Right lobe of liver (tissue), 6 donors: ENCODE results near the gene HMGB2. TPM values are rescaled to one million over a fixed set of nuclear protein-coding genes. Genes with fewer than 3 reads are reported as not detected.

Source experiments
- ATAC-seq, 4 donors: fragments of 200-7000 bp; cut with Tn5 transposase; one replicate each; pipeline ENCODE4 v1.9.1; 2020; ENCODE audit warnings: mild to moderate bottlenecking in 4 of 4, moderate library complexity in 4 of 4
- DNase-seq, 3 donors: peaks; one replicate each; pipeline ENCODE4 v3.0.0-alpha.2; 2020
- H3K27ac ChIP-seq, 3 donors: fragments of 200-600 bp; one replicate each; pipeline ENCODE4 v1.8.0; 2022
- H3K27me3 ChIP-seq, 2 donors: fragments of 200-600 bp; one replicate each; pipeline ENCODE4 v1.8.0; 2022
- H3K36me3 ChIP-seq, 4 donors: fragments of 200-600 bp; sonication (generic) in 1 of 4; one replicate each; pipeline versions ENCODE4 v1.5.1 to v1.8.0; 2017 to 2022; ENCODE audit warnings: control low read depth in 1 of 4
- H3K4me1 ChIP-seq, 4 donors: fragments of 200-600 bp; sonication (generic) in 1 of 4; one replicate each; pipeline versions ENCODE4 v1.5.1 to v1.8.0; 2017 to 2022; ENCODE audit warnings: control low read depth in 1 of 4
- H3K4me3 ChIP-seq, 3 donors: fragments of 200-600 bp; one replicate each; pipeline ENCODE4 v1.8.0; 2022
- H3K9me3 ChIP-seq, 4 donors: fragments of 200-600 bp; sonication (generic) in 1 of 4; one replicate each; pipeline versions ENCODE4 v1.5.1 to v1.8.0; 2017 to 2022; ENCODE audit warnings: control low read depth in 1 of 4
- POLR2A ChIP-seq: fragments of 450-650 bp; IDR thresholded peaks from one replicate; pipeline ENCODE4 v1.6.1; 2017; ENCODE audit warnings: antibody characterized with exemption, mild to moderate bottlenecking
- WGBS: methylation state at CpG from one replicate; pipeline ENCODE4 v1.1.6; 2018; ENCODE audit warnings: low coverage, low lambda C conversion rate; ENCODE audit not compliant: insufficient coverage; ENCODE audit errors: missing lambda C conversion rate; 5-methylcytosine and 5-hydroxymethylcytosine counted together
- intact Hi-C, 2 donors: fragments of 100-400 bp; cut with DNase I; formaldehyde crosslinking; loops; one replicate each; pipeline versions ENCODE4 v1.11.2 to v1.14.1; 2022
- total RNA-seq, 6 experiments: library from RNA; depleted of rRNA in 2 of 6; stranded (reverse); fragments of >200 nt in 2 of 6; fragmentation: NEBNext Ultra II Directional in 3 of 6; extraction: Animal tissue kit (Norgen Biotek cat#: 25700) in 3 of 6; gene quantifications; one replicate each; pipeline versions ENCODE4 v1.1.0 to v1.2.4, GENCODE V29; 2016 to 2023
- TF ChIP-seq, protein P1 (sequence below), 4 donors: fragments of 200-600 bp in 3 of 4; fragments of 450-650 bp in 1 of 4; IDR thresholded peaks; one replicate each; pipeline versions ENCODE4 v1.5.1 to v1.8.0; 2016 to 2022; ENCODE audit warnings: antibody characterized with exemption in 4 of 4, mild to moderate bottlenecking in 2 of 4
- donor health status: DM: no; HTN: yes; CAD: no.
- donor health status: DM: no; HTN: no; CAD: no.
- donor health status: DM: no; HTN: no; CAD: no.
- donor health status: DM: no; HTN: yes; CAD: no.
- donor health status: DM: no; HTN: yes; CAD: no.

HMGB2 gene
- total RNA-seq, 6 experiments from 2014 or later, result 6.1 to 13.5 (median 9.2) TPM

DNA sequence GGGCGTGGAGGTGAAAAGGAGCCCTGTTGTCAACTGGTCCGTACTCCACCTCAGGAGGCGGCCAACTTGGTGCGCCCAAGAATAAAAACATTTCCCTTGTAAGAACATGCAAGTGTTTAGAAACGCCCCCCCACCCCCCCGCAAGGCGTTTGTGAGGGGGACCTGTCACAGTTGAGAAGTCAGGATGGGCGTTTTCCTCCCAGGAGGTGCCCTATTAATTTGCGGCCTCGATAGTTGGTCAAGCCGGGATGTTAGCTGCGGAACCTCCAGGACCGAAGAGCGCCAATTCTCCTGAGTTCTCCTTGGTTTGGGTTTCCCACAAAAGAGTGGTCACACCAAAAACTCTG, 35.9 kb upstream of the HMGB2 start:
- intact Hi-C loops, result no loop called here
- peak overlapping the region; percentile 52 to 85 (median 75) for H3K4me3 ChIP-seq

DNA sequence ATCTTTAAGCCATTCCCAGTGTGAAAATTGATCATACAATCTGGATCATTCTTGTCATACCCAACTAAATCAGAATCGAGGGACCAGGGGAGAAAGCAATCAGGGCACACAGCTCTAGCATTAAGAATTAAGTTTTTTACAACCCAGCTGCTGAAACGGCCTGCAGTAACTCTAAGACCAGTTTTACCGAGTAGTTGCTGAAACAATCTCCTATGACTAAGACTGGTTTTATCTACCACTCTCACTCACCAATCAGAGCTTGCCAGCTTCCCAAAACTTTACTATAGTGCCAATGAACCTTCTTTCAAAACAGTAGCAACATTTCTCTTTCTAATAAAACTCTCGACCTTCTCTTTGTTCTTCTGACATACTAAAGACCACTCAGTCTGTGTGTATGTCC, 33.8 kb upstream of the HMGB2 start:
- H3K9me3 ChIP-seq, result no peaks in the 10 kb centered on the region
- H3K4me1 ChIP-seq, result peaks cover 0 to 14% (median 5%) of the 10 kb centered on the region in 4 donors
- no peak overlapping the region for H3K4me3 ChIP-seq
- intact Hi-C loops, result no loop called here
- WGBS, result 47% methylated on average over 4 of the region's 4 CpGs
- no peaks in the 10 kb centered on the region for H3K36me3 ChIP-seq
- no peak for TF ChIP-seq POLR2A
- TF ChIP-seq, protein P1, sequence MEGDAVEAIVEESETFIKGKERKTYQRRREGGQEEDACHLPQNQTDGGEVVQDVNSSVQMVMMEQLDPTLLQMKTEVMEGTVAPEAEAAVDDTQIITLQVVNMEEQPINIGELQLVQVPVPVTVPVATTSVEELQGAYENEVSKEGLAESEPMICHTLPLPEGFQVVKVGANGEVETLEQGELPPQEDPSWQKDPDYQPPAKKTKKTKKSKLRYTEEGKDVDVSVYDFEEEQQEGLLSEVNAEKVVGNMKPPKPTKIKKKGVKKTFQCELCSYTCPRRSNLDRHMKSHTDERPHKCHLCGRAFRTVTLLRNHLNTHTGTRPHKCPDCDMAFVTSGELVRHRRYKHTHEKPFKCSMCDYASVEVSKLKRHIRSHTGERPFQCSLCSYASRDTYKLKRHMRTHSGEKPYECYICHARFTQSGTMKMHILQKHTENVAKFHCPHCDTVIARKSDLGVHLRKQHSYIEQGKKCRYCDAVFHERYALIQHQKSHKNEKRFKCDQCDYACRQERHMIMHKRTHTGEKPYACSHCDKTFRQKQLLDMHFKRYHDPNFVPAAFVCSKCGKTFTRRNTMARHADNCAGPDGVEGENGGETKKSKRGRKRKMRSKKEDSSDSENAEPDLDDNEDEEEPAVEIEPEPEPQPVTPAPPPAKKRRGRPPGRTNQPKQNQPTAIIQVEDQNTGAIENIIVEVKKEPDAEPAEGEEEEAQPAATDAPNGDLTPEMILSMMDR (IDR thresholded peaks at IDR 0.05), result no peak
- DNase-seq, result no peak
- H3K27me3 ChIP-seq, result no peaks in the 10 kb centered on the region
- H3K27ac ChIP-seq, result no peak overlapping the region
- ATAC-seq, result no peak

More for the DNA sequence above, 35.9 kb upstream of the HMGB2 start:
- TF ChIP-seq POLR2A, result peak; percentile 0
- TF ChIP-seq, protein P1 (IDR thresholded peaks at IDR 0.05), result no peak
- ATAC-seq, result peak in 2 of 4 donors; percentile 0 to 7
- H3K27ac ChIP-seq, result peak overlapping the region; percentile 93 to 97 (median 95)
- peak; percentile 57 to 69 (median 64) for DNase-seq
- peaks cover 0 to 14% (median 5%) of the 10 kb centered on the region in 4 donors for H3K4me1 ChIP-seq
- H3K36me3 ChIP-seq, result no peaks in the 10 kb centered on the region
- no peaks in the 10 kb centered on the region for H3K27me3 ChIP-seq
- no peaks in the 10 kb centered on the region for H3K9me3 ChIP-seq
- WGBS, result 0% methylated on average over 14 of the region's 14 CpGs

DNA sequence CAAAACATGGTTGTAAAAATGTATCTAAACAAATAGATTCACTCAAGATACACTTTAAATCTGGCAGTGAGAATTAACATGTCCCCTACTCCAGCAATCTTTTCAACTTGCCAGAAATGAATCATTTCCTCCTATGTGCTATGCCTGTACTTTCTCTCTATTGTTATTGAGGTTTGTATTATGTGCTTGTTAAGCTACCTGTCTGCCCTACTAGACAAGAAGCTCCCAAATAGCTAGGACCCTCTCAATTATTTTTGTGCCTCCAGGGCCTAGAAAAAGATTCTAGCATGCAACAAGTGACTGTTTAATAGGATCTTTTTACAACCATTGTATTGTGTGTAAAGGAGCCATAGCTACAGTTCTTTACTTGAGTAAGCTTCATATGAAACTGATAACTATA, 33.1 kb upstream of the HMGB2 start:
- DNase-seq, result no peak
- intact Hi-C loops, result no loop called here
- no peak for ATAC-seq

DNA sequence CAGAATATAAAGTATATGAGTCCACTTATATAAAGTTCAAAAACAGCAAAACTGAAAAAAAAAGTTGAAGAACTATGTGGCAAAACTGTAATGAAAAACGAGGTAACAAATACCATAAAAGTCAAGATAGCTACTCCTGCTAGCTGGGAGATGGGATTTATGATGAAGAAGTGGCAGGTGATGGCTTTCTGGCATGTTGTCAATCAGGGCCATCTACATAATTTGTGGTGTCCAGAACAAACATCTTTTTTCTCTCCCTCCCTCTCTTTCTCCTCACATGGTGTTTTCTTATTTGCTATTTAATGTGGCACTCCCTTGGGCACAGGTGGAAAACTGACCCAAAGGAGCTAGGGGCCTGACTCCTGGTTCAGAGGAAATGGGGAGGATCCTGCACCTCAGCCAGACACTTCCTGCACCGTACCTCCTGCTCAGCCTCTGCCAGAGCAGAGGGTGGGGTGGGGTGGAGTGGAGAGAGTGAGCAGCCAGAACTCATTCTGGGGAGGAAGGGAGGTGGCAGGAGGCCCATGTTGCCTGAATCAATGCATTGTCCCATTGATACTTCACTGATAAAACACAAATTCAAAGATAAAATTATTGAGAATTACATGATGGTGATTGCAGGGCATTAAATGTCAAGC, 31.3 kb upstream of the HMGB2 start:
- no peaks in the 10 kb centered on the region for H3K9me3 ChIP-seq
- 32% methylated on average over 2 of the region's 2 CpGs for WGBS
- intact Hi-C loops, result no loop called here
- peaks cover 0 to 7% (median 2%) of the 10 kb centered on the region in 4 donors for H3K4me1 ChIP-seq
- DNase-seq, result no peak
- no peaks in the 10 kb centered on the region for H3K36me3 ChIP-seq
- TF ChIP-seq POLR2A, result no peak
- TF ChIP-seq, protein P1 (IDR thresholded peaks at IDR 0.05), result no peak
- no peak overlapping the region for H3K4me3 ChIP-seq
- H3K27ac ChIP-seq, result no peak overlapping the region
- no peak for ATAC-seq
- no peaks in the 10 kb centered on the region for H3K27me3 ChIP-seq

More for the DNA sequence above, 33.1 kb upstream of the HMGB2 start:
- TF ChIP-seq, protein P1 (IDR thresholded peaks at IDR 0.05), result no peak
- TF ChIP-seq POLR2A, result no peak
- Histone ChIP-seq H3K4me3 (no peak overlapping the region), H3K9me3 (no peaks in the 10 kb centered on the region), H3K27me3 (no peaks in the 10 kb centered on the region), H3K27ac (no peak overlapping the region), H3K4me1 (peaks cover 0 to 8% (median 3%) of the 10 kb centered on the region in 4 donors), H3K36me3 (no peaks in the 10 kb centered on the region)
